GM23338 (cell line): Measurements from ENCODE around the gene LAMC3. TPM values are rescaled to one million over a fixed set of nuclear protein-coding genes. Genes with fewer than 3 reads are reported as not detected.

Source experiments
- ATAC-seq: fragments of 200-7000 bp; cut with Tn5 transposase; 3 replicates; pipeline ENCODE4 v1.9.1; 2020
- DNase-seq: peaks from one replicate; pipeline ENCODE4 v3.0.0-alpha.2; 2015; ENCODE audit warnings: low spot score
- H2AFZ ChIP-seq: fragments of 200-600 bp; sonication (generic); 2 replicates; pipeline ENCODE4 v1.8.0; 2016; ENCODE audit warnings: antibody characterized with exemption, mild to moderate bottlenecking, moderate library complexity
- H3F3A ChIP-seq: fragments of 200-600 bp; sonication (generic); replicated peaks from 2 replicates; pipeline ENCODE4 v1.8.0; 2017; ENCODE audit warnings: antibody characterized with exemption, mixed run types, low read depth
- H3K27ac ChIP-seq: fragments of 200-600 bp; sonication (generic); 2 replicates; pipeline ENCODE4 v1.6.1; 2016; ENCODE audit warnings: low read depth
- H3K27me3 ChIP-seq: fragments of 200-600 bp; sonication (generic); 2 replicates; pipeline ENCODE4 v1.8.0; 2016; ENCODE audit warnings: mild to moderate bottlenecking, mixed run types, moderate library complexity; ENCODE audit not compliant: insufficient read depth
- H3K36me3 ChIP-seq: fragments of 200-600 bp; sonication (generic); 2 replicates; pipeline ENCODE4 v1.8.0; 2016; ENCODE audit warnings: mild to moderate bottlenecking; ENCODE audit not compliant: insufficient read depth
- H3K4me1 ChIP-seq: fragments of 200-600 bp; sonication (generic); 2 replicates; pipeline ENCODE4 v1.8.0; 2016; ENCODE audit warnings: mild to moderate bottlenecking, moderate library complexity; ENCODE audit not compliant: insufficient read depth
- H3K4me2 ChIP-seq: fragments of 200-600 bp; sonication (generic); 2 replicates; pipeline ENCODE4 v1.7.1; 2017; ENCODE audit warnings: mixed run types
- H3K4me3 ChIP-seq: fragments of 200-600 bp; sonication (generic); 2 replicates; pipeline ENCODE4 v1.6.1; 2016; ENCODE audit warnings: mixed run types
- H3K79me2 ChIP-seq: fragments of 200-600 bp; sonication (generic); replicated peaks from 2 replicates; pipeline ENCODE4 v1.8.0; 2017; ENCODE audit warnings: mild to moderate bottlenecking; ENCODE audit not compliant: insufficient read depth
- H3K9me2 ChIP-seq: fragments of 200-600 bp; sonication (generic); 2 replicates; pipeline ENCODE4 v1.8.0; 2017; ENCODE audit not compliant: insufficient read depth
- H4K20me1 ChIP-seq: fragments of 200-600 bp; sonication (generic); replicated peaks from 2 replicates; pipeline ENCODE4 v1.8.0; 2017; ENCODE audit warnings: mild to moderate bottlenecking; ENCODE audit not compliant: insufficient read depth
- H3K27ac Mint-ChIP-seq: 2 replicates; pipeline ENCODE4 v1.8.0; 2020; ENCODE audit warnings: inconsistent platforms, mild to moderate bottlenecking, moderate library complexity, mixed read lengths
- H3K27me3 Mint-ChIP-seq: 3 replicates; pipeline ENCODE4 v1.8.0; 2022; ENCODE audit warnings: low read depth, mild to moderate bottlenecking, moderate library complexity, mixed read lengths, inconsistent platforms; ENCODE audit not compliant: insufficient read depth, poor library complexity
- H3K36me3 Mint-ChIP-seq: 3 replicates; pipeline ENCODE4 v1.8.0; 2021; ENCODE audit warnings: low read depth, mild to moderate bottlenecking, inconsistent platforms, moderate library complexity, mixed read lengths
- H3K4me1 Mint-ChIP-seq: 3 replicates; pipeline ENCODE4 v1.8.0; 2020; ENCODE audit warnings: mild to moderate bottlenecking, inconsistent platforms, mixed read lengths
- H3K4me3 Mint-ChIP-seq: 3 replicates; pipeline ENCODE4 v1.8.0; 2021; ENCODE audit warnings: moderate library complexity, mild to moderate bottlenecking, inconsistent platforms, mixed read lengths
- H3K9me3 Mint-ChIP-seq: 3 replicates; pipeline ENCODE4 v1.8.0; 2020; ENCODE audit warnings: moderate library complexity, mild to moderate bottlenecking, inconsistent platforms, mixed read lengths
- CREB1 ChIP-seq: fragments of 250-450 bp; sonication (Bioruptor Pico); IDR thresholded peaks from 2 replicates; pipeline ENCODE4 v1.5.0; 2020; ENCODE audit warnings: low read depth, mild to moderate bottlenecking, moderate library complexity
- CTCF ChIP-seq, 2 experiments: fragments of 200-600 bp in 1 of 2; sonication (generic) in 1 of 2; conservative IDR thresholded peaks; 2 replicates each; pipeline versions ENCODE4 v1.5.1 to v1.6.1; 2016 to 2017; ENCODE audit warnings: antibody characterized with exemption in 2 of 2, low read depth in 2 of 2, mild to moderate bottlenecking in 2 of 2, moderate library complexity in 1 of 2
- EZH2 ChIP-seq: fragments of 200-600 bp; sonication (generic); IDR thresholded peaks from one replicate; pipeline ENCODE4 v1.8.0; 2017; ENCODE audit warnings: antibody characterized with exemption, mild to moderate bottlenecking, low read depth; ENCODE audit not compliant: unreplicated experiment
- EZH2phosphoT487 ChIP-seq: fragments of 200-600 bp; sonication (generic); IDR thresholded peaks from one replicate; pipeline ENCODE4 v1.8.1; 2018; ENCODE audit warnings: antibody characterized with exemption; ENCODE audit not compliant: unreplicated experiment
- JUNB ChIP-seq: IDR thresholded peaks from one replicate; pipeline ENCODE4 v1.6.1; 2016; ENCODE audit warnings: antibody characterized with exemption; ENCODE audit not compliant: unreplicated experiment
- NANOG ChIP-seq: IDR thresholded peaks from 2 replicates; pipeline ENCODE4 v1.6.1; 2016; ENCODE audit warnings: antibody characterized with exemption, borderline replicate concordance
- POLR2AphosphoS5 ChIP-seq: IDR thresholded peaks from 2 replicates; pipeline ENCODE4 v1.6.1; 2016; ENCODE audit warnings: antibody characterized with exemption, low read depth
- STAT1 ChIP-seq: IDR thresholded peaks from one replicate; pipeline ENCODE4 v1.6.1; 2016; ENCODE audit warnings: antibody characterized with exemption; ENCODE audit not compliant: unreplicated experiment
- ZNF114 ChIP-seq: fragments of 250-450 bp; sonication (Bioruptor Pico); IDR thresholded peaks from 2 replicates; pipeline ENCODE4 v1.5.0; 2020; ENCODE audit warnings: mild to moderate bottlenecking, moderate library complexity
- ZNF331 ChIP-seq: fragments of 250-450 bp; sonication (Bioruptor Pico); IDR thresholded peaks from 2 replicates; pipeline ENCODE4 v1.5.0; 2020; ENCODE audit warnings: low read depth, mild to moderate bottlenecking, moderate library complexity
- polyA plus RNA-seq: library from polyadenylated mRNA; unstranded; fragments of >200 nt; fragmentation: Nextera tagmentation; extraction: Ambion mirVana; gene quantifications from 2 replicates; pipeline ENCODE4 v1.2.1, GENCODE V29; 2016
- total RNA-seq: library from RNA; depleted of rRNA; stranded (reverse); fragments of >200 nt; shearing (Covaris generic); gene quantifications from 2 replicates; pipeline ENCODE4 v1.2.3, GENCODE V29; 2014
- TF ChIP-seq, protein P1 (sequence below): fragments of 250-450 bp; sonication (Bioruptor Pico); IDR thresholded peaks from 2 replicates; pipeline ENCODE4 v1.5.0; 2020; ENCODE audit warnings: mild to moderate bottlenecking, moderate library complexity
- TF ChIP-seq, protein P2 (sequence below): IDR thresholded peaks from 2 replicates; pipeline ENCODE4 v1.6.1; 2016; ENCODE audit warnings: antibody characterized with exemption
- TF ChIP-seq, protein P3 (sequence below): IDR thresholded peaks from one replicate; pipeline ENCODE4 v1.6.1; 2018; ENCODE audit warnings: antibody characterized with exemption; ENCODE audit not compliant: unreplicated experiment

LAMC3 gene
- total and polyA plus RNA-seq, 2 experiments from 2014 or later, result 9.0 to 27.4 TPM

GRCh38 chr9:130995086-130996011 lies 13.6 kb upstream of the LAMC3 start:
- ATAC-seq, result peak; percentile 9; the same call in 2 of the 3 replicates
- H3K4me2 ChIP-seq, result 0 out of 2 replicates have a peak overlapping the region, but pooled peaks have one; percentile 32
- no peaks in the 10 kb centered on the region for H3K79me2 ChIP-seq
- H3F3A ChIP-seq, result 0 out of 2 replicates have a peak, but pooled peaks cover 5% of the 10 kb centered on the region
- no peaks in the 10 kb centered on the region for H3K9me2 ChIP-seq
- Mint-ChIP-seq H3K4me3 (no peak overlapping the region), H3K27me3 (peaks cover 15% of the 10 kb centered on the region), H3K4me1 (peaks cover 24% of the 10 kb centered on the region), H3K36me3 (no peaks in the 10 kb centered on the region), H3K27ac (no peak overlapping the region), H3K9me3 (no peaks in the 10 kb centered on the region)
- no peaks in the 10 kb centered on the region for H3K36me3 ChIP-seq
- no peak overlapping the region for H3K4me3 ChIP-seq
- peak; percentile 40 for DNase-seq
- H2AFZ ChIP-seq, result peak overlapping the region; percentile 85; the same call in 1 of the 2 replicates
- TF ChIP-seq, protein P1, sequence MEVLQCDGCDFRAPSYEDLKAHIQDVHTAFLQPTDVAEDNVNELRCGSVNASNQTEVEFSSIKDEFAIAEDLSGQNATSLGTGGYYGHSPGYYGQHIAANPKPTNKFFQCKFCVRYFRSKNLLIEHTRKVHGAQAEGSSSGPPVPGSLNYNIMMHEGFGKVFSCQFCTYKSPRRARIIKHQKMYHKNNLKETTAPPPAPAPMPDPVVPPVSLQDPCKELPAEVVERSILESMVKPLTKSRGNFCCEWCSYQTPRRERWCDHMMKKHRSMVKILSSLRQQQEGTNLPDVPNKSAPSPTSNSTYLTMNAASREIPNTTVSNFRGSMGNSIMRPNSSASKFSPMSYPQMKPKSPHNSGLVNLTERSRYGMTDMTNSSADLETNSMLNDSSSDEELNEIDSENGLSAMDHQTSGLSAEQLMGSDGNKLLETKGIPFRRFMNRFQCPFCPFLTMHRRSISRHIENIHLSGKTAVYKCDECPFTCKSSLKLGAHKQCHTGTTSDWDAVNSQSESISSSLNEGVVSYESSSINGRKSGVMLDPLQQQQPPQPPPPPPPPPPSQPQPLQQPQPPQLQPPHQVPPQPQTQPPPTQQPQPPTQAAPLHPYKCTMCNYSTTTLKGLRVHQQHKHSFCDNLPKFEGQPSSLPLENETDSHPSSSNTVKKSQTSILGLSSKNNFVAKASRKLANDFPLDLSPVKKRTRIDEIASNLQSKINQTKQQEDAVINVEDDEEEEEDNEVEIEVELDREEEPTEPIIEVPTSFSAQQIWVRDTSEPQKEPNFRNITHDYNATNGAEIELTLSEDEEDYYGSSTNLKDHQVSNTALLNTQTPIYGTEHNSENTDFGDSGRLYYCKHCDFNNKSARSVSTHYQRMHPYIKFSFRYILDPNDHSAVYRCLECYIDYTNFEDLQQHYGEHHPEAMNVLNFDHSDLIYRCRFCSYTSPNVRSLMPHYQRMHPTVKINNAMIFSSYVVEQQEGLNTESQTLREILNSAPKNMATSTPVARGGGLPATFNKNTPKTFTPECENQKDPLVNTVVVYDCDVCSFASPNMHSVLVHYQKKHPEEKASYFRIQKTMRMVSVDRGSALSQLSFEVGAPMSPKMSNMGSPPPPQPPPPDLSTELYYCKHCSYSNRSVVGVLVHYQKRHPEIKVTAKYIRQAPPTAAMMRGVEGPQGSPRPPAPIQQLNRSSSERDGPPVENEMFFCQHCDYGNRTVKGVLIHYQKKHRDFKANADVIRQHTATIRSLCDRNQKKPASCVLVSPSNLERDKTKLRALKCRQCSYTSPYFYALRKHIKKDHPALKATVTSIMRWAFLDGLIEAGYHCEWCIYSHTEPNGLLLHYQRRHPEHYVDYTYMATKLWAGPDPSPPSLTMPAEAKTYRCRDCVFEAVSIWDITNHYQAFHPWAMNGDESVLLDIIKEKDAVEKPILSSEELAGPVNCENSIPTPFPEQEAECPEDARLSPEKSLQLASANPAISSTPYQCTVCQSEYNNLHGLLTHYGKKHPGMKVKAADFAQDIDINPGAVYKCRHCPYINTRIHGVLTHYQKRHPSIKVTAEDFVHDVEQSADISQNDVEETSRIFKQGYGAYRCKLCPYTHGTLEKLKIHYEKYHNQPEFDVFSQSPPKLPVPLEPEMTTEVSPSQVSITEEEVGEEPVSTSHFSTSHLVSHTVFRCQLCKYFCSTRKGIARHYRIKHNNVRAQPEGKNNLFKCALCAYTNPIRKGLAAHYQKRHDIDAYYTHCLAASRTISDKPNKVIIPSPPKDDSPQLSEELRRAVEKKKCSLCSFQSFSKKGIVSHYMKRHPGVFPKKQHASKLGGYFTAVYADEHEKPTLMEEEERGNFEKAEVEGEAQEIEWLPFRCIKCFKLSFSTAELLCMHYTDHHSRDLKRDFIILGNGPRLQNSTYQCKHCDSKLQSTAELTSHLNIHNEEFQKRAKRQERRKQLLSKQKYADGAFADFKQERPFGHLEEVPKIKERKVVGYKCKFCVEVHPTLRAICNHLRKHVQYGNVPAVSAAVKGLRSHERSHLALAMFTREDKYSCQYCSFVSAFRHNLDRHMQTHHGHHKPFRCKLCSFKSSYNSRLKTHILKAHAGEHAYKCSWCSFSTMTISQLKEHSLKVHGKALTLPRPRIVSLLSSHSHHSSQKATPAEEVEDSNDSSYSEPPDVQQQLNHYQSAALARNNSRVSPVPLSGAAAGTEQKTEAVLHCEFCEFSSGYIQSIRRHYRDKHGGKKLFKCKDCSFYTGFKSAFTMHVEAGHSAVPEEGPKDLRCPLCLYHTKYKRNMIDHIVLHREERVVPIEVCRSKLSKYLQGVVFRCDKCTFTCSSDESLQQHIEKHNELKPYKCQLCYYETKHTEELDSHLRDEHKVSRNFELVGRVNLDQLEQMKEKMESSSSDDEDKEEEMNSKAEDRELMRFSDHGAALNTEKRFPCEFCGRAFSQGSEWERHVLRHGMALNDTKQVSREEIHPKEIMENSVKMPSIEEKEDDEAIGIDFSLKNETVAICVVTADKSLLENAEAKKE (CRISPR knock-in tag), result no peak
- TF ChIP-seq ZNF114 (CRISPR knock-in tag) (no peak), CTCF (conservative IDR thresholded peaks at IDR 0.05; ENCODE audit: low read depth in 2 of 2) (no peak), CREB1 (no peak), POLR2AphosphoS5 (no peak), STAT1 (no peak), JUNB (no peak), NANOG (no peak), EZH2 (no peak), EZH2phosphoT487 (no peak), ZNF331 (no peak)
- TF ChIP-seq, protein P2, sequence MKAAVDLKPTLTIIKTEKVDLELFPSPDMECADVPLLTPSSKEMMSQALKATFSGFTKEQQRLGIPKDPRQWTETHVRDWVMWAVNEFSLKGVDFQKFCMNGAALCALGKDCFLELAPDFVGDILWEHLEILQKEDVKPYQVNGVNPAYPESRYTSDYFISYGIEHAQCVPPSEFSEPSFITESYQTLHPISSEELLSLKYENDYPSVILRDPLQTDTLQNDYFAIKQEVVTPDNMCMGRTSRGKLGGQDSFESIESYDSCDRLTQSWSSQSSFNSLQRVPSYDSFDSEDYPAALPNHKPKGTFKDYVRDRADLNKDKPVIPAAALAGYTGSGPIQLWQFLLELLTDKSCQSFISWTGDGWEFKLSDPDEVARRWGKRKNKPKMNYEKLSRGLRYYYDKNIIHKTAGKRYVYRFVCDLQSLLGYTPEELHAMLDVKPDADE, result no peak
- TF ChIP-seq, protein P3, sequence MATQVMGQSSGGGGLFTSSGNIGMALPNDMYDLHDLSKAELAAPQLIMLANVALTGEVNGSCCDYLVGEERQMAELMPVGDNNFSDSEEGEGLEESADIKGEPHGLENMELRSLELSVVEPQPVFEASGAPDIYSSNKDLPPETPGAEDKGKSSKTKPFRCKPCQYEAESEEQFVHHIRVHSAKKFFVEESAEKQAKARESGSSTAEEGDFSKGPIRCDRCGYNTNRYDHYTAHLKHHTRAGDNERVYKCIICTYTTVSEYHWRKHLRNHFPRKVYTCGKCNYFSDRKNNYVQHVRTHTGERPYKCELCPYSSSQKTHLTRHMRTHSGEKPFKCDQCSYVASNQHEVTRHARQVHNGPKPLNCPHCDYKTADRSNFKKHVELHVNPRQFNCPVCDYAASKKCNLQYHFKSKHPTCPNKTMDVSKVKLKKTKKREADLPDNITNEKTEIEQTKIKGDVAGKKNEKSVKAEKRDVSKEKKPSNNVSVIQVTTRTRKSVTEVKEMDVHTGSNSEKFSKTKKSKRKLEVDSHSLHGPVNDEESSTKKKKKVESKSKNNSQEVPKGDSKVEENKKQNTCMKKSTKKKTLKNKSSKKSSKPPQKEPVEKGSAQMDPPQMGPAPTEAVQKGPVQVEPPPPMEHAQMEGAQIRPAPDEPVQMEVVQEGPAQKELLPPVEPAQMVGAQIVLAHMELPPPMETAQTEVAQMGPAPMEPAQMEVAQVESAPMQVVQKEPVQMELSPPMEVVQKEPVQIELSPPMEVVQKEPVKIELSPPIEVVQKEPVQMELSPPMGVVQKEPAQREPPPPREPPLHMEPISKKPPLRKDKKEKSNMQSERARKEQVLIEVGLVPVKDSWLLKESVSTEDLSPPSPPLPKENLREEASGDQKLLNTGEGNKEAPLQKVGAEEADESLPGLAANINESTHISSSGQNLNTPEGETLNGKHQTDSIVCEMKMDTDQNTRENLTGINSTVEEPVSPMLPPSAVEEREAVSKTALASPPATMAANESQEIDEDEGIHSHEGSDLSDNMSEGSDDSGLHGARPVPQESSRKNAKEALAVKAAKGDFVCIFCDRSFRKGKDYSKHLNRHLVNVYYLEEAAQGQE, result no peak
- H3K27ac ChIP-seq, result no peak overlapping the region
- peaks cover 15% of the 10 kb centered on the region for H3K4me1 ChIP-seq
- H3K27me3 ChIP-seq, result no peaks in the 10 kb centered on the region
- no peaks in the 10 kb centered on the region for H4K20me1 ChIP-seq
